Brain microvascular endothelial cell (primary cell): Measurements from ENCODE around the gene UQCRH.
A peak's percentile ranks its signal among the peaks of the same experiment; 100 is the strongest.

Source experiments
- DNase-seq: peaks from one replicate; pipeline ENCODE4 v3.0.0-alpha.2; 2020
- H3K27ac ChIP-seq: fragments of 250-450 bp; sonication (Bioruptor Pico); 2 replicates; pipeline ENCODE4 v1.5.1; 2020; ENCODE audit warnings: mild to moderate bottlenecking, moderate library complexity
- H3K27me3 ChIP-seq: fragments of 250-450 bp; sonication (Bioruptor Pico); replicated peaks from 2 replicates; pipeline ENCODE4 v1.5.1; 2020; ENCODE audit warnings: mild to moderate bottlenecking
- H3K36me3 ChIP-seq: fragments of 250-450 bp; sonication (Bioruptor Pico); replicated peaks from 2 replicates; pipeline ENCODE4 v1.5.1; 2020; ENCODE audit warnings: mild to moderate bottlenecking
- H3K4me3 ChIP-seq: 2 replicates; pipeline ENCODE4 v1.5.1; 2011; ENCODE audit warnings: low read depth, mild to moderate bottlenecking, control low read depth, low read length, moderate library complexity
- in situ Hi-C: cut with HindIII; loops from 2 replicates; pipeline ENCODE4 v1.10.0; 2017; ENCODE audit warnings: low sequenced_read_pairs, low pct_ligation_motif_present
- TF ChIP-seq, protein P1 (sequence below): IDR thresholded peaks from 2 replicates; pipeline ENCODE4 v1.5.1; 2011; ENCODE audit warnings: low read depth, mild to moderate bottlenecking, moderate library complexity, low read length, control low read depth, inconsistent platforms; ENCODE audit errors: missing control alignments

The UQCRH gene

DNA sequence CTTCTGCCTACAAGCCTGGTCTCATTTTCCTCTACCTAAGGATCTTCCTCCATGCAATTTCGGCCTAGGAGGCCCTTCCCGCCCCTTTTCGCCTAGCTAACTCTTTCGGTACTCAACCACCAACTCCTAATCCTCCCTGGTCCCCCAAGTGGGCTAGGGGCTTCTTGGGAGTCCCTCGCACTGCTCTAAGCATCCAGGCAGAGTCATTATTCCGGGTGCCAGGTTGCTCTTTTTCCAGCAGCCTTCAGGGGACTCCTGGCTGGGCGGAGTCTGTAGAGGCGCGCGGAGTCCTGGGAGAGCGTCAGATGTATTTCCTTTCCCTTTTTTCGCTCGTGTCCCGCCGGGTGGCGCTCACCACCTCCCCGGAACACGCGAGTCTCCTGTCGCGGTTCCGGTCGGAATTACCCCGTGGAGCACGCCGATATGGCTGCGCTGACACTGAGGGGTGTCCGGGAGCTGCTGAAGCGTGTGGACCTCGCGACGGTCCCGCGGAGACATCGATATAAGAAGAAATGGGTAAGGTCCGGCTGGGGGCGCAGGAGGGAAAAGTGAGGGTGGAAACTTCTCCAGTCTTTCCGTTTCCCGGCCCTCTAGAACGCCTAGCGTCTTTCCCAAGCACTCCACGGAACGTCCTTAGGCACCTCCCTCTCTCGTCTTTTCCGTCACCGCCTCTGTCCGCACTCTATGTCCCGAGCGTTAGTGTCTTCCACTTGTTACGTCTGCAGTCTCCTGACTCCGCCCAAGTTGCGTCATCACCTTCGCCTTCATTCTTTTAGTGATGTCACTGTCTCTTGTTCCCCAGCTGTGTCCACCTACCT is 37.1 kb downstream of the UQCRH start, which contains the start of gene NSUN4:
Gene NSUN4 (plus strand): TSS at position 404 of the 818 bp plus-strand sequence. CDS start 20 bp downstream, at position 424.
- Histone ChIP-seq H3K27me3 (no peaks in the 10 kb centered on the region), H3K36me3 (peaks cover 14% of the 10 kb centered on the region), H3K27ac (peak within 1 kb of the TSS; percentile 96), H3K4me3 (peak within 1 kb of the TSS; percentile 84)
- TF ChIP-seq, protein P1, sequence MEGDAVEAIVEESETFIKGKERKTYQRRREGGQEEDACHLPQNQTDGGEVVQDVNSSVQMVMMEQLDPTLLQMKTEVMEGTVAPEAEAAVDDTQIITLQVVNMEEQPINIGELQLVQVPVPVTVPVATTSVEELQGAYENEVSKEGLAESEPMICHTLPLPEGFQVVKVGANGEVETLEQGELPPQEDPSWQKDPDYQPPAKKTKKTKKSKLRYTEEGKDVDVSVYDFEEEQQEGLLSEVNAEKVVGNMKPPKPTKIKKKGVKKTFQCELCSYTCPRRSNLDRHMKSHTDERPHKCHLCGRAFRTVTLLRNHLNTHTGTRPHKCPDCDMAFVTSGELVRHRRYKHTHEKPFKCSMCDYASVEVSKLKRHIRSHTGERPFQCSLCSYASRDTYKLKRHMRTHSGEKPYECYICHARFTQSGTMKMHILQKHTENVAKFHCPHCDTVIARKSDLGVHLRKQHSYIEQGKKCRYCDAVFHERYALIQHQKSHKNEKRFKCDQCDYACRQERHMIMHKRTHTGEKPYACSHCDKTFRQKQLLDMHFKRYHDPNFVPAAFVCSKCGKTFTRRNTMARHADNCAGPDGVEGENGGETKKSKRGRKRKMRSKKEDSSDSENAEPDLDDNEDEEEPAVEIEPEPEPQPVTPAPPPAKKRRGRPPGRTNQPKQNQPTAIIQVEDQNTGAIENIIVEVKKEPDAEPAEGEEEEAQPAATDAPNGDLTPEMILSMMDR = peak; percentile 68
- DNase-seq = peak; percentile 94
- in situ Hi-C loops = no loop called here

DNA sequence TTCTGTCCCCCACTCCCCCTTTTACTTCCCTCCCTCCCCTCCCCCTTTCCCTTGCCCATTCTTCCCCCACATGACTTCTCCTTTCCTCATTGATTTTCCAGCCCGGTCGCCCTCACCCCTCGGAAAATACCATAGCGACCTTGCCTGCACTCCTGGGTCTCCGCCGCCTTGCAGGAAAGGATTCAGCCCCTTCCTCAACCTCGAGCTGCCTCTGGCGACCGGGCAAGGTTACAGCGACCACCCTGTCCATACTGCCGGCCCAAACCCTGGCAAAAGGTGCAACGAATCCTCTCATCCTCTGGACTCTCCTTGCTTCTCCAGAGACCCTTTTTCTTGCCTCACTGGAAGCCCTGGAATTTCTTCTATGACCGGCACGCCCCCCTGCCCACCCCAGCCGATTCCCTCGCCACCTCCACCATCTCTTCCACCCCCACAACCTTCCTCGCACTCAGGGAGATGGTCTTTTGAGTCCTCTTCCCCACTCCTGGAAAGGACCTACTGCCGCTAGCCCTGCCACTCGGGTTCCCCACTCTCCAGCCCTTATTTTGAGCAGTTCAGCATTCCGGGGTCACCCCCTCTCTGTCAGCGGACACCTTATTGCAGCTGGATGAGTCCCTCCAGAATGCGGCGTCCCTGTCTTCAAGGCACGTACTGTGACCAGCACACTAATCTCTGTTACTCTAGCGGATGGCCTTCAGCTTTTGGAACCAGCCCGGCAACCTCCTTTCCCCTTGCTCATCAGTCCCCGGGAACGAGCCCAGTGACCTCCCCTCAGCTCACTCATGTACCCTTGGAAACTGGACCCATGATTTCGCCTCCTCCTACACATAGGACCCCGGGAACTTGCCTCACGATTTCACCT is 38.0 kb downstream of the UQCRH start:
- Histone ChIP-seq H3K27me3 (no peaks in the 10 kb centered on the region), H3K4me3 (peak overlapping the region; percentile 84), H3K36me3 (peaks cover 17% of the 10 kb centered on the region), H3K27ac (peak overlapping the region; percentile 96)
- DNase-seq = no peak
- TF ChIP-seq, protein P1 = no peak
- in situ Hi-C loops = no loop called here

DNA sequence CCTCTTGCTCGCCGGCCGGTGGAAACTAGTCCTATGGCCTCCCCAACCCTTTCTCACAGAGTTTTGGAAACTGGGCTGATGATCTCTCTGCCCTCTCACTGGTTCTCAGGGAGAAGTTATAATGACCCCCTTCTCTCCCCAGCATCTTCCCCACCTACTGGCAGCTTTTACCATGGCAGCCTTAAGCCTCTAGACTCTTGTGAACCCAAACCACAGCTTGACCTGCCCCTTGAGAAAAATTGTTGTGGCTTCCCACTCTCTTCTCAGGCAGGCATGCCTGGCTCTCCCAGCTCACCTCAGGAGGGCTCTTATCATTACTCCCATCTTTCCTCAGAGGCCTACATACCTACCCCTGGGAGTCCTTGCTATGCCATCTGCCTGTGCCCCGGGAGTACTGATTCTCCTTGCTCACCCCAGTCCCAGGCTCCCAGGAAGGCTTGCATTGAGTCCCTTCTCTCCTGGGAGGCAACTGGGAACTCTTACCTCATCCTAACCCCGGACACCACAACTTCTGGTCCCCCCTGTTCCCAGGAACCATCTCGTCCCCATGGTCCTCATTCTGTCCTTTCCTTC is 38.7 kb downstream of the UQCRH start:
- Histone ChIP-seq H3K36me3 (peaks cover 24% of the 10 kb centered on the region), H3K4me3 (no peak overlapping the region), H3K27me3 (no peaks in the 10 kb centered on the region), H3K27ac (peak overlapping the region; percentile 96)
- TF ChIP-seq, protein P1 = peak; percentile 68
- peak; percentile 52 for DNase-seq
- in situ Hi-C loops = no loop called here

- Histone ChIP-seq H3K27me3 (no peaks in the 10 kb centered on the region), H3K27ac (no peak overlapping the region), H3K36me3 (peaks cover 30% of the 10 kb centered on the region), H3K4me3 (no peak overlapping the region)
- no peak for DNase-seq
- in situ Hi-C loops = no loop called here
- TF ChIP-seq, protein P1 = no peak
Observed at GRCh38 chr1:46342677-46343350, 39.3 kb downstream of the UQCRH start.

- Histone ChIP-seq H3K27ac (no peak overlapping the region), H3K4me3 (no peak overlapping the region), H3K27me3 (no peaks in the 10 kb centered on the region), H3K36me3 (peaks cover 35% of the 10 kb centered on the region)
- in situ Hi-C loops = no loop called here
- DNase-seq = no peak
- TF ChIP-seq, protein P1 = no peak
Observed at GRCh38 chr1:46343351-46343695, 39.8 kb downstream of the UQCRH start.
